MCF 10A (cell line): ENCODE data around the gene MARS1. TPM values are rescaled to one million over a fixed set of nuclear protein-coding genes. Genes with fewer than 3 reads are reported as not detected.

ENCODE experiments used
- BruUV-seq: library from RNA; stranded (reverse); fragments of 400-500 nt; replicated peaks from 2 replicates; lab custom pipeline; 2021; lab: Mats Ljungman, UMichigan
- CTCF ChIA-PET: fragments of 300-600 bp; sonication (Branson Sonifier 250); formaldehyde crosslinking; extraction: SDS; loops from one replicate; lab custom pipeline; 2021; ENCODE audit warnings: antibody characterized with exemption, inconsistent platforms; lab: Yijun Ruan, JAX
- POLR2A ChIA-PET: fragments of 300-600, 350-650 bp; sonication (Branson Sonifier 250); formaldehyde crosslinking; extraction: SDS; loops from one replicate; lab custom pipeline; 2020; ENCODE audit warnings: antibody characterized with exemption, inconsistent platforms; lab: Yijun Ruan, JAX
- DNase-seq: peaks from one replicate; pipeline ENCODE4 v3.0.0-alpha.2; 2018; ENCODE audit not compliant: unreplicated experiment
- H3K27ac Mint-ChIP-seq: one replicate; pipeline ENCODE4 v1.8.0; 2022; ENCODE audit warnings: mild to moderate bottlenecking, low read depth, mixed read lengths; ENCODE audit not compliant: unreplicated experiment
- H3K27me3 Mint-ChIP-seq: one replicate; pipeline ENCODE4 v1.8.0; 2022; ENCODE audit warnings: mixed read lengths; ENCODE audit not compliant: insufficient read depth, unreplicated experiment
- H3K36me3 Mint-ChIP-seq: one replicate; pipeline ENCODE4 v1.8.0; 2022; ENCODE audit warnings: mild to moderate bottlenecking, moderate library complexity, mixed read lengths; ENCODE audit not compliant: insufficient read depth, unreplicated experiment
- H3K4me1 Mint-ChIP-seq: one replicate; pipeline ENCODE4 v1.8.0; 2022; ENCODE audit warnings: mixed read lengths; ENCODE audit not compliant: insufficient read depth, unreplicated experiment
- H3K4me3 Mint-ChIP-seq: one replicate; pipeline ENCODE4 v1.8.0; 2022; ENCODE audit warnings: mild to moderate bottlenecking, moderate library complexity, mixed read lengths; ENCODE audit not compliant: unreplicated experiment
- H3K9me3 Mint-ChIP-seq: one replicate; pipeline ENCODE4 v1.8.0; 2022; ENCODE audit warnings: mixed read lengths; ENCODE audit not compliant: unreplicated experiment
- intact Hi-C: fragments of 100-400 bp; cut with micrococcal nuclease; formaldehyde crosslinking; loops from 2 replicates; pipeline ENCODE4 v1.14.1; 2022
- total RNA-seq: library from RNA; stranded (reverse); gene quantifications from 2 replicates; pipeline ENCODE4 v1.2.3, GENCODE V29; 2022
- TF ChIP-seq, protein P1 (sequence below): fragments of 200-600 bp; IDR thresholded peaks from one replicate; pipeline ENCODE4 v1.8.0; 2022; ENCODE audit warnings: antibody characterized with exemption, mild to moderate bottlenecking; ENCODE audit not compliant: unreplicated experiment

The MARS1 gene
- total RNA-seq, 1 experiment from 2014 or later, result 762 TPM

DNA sequence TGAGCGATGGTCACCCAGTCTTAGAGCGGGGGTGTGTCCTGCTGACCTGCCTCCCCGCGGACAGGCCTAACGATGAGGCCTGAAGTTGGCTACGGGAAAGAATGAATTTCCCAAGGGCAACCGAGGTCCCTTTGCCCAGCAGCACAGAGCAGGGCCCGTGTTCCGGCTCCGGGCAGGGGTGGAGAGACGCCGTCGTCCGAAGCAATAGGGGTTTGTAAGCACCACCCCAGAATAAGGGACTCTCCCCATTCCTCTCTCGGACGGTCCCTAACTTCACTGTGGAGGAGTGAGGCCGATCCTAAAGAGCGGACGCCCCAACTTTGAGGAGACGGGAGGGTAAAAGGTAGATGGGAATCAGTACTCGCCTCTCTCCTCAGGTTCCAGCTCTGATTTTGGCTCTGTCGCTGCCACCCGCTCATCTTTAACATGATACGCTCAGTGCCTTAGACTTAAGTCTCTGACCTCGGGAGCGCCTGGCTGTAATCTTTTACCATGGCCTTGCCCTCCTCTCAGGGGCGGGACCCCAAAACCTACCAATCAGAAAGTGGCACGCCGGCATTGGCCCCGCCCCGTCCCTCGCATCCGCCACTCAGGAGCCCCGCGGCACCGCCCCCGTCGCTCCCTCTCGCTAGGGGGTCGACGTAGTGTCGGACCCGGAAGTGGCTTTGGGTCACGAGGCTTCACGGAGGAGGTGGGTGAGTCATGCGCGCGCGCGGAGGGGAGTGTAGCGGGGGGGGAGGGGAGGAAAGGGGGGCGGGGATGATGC, 32.4 kb downstream of the MARS1 start, which contains the start of gene DDIT3:
DDIT3 (minus strand) TSS at position 462 of the 766 bp plus-strand sequence. CDS start 3,108 bp downstream, outside the sequence.
- TF ChIP-seq, protein P1, sequence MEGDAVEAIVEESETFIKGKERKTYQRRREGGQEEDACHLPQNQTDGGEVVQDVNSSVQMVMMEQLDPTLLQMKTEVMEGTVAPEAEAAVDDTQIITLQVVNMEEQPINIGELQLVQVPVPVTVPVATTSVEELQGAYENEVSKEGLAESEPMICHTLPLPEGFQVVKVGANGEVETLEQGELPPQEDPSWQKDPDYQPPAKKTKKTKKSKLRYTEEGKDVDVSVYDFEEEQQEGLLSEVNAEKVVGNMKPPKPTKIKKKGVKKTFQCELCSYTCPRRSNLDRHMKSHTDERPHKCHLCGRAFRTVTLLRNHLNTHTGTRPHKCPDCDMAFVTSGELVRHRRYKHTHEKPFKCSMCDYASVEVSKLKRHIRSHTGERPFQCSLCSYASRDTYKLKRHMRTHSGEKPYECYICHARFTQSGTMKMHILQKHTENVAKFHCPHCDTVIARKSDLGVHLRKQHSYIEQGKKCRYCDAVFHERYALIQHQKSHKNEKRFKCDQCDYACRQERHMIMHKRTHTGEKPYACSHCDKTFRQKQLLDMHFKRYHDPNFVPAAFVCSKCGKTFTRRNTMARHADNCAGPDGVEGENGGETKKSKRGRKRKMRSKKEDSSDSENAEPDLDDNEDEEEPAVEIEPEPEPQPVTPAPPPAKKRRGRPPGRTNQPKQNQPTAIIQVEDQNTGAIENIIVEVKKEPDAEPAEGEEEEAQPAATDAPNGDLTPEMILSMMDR, result no peak
- intact Hi-C loops, result no loop called here
- DNase-seq, result peak; percentile 99
- peak within 1 kb of the TSS; percentile 90 for H3K4me3 Mint-ChIP-seq
- BruUV-seq, result TSS peak; percentile 65
- no peaks in the 10 kb centered on the region for H3K27me3 Mint-ChIP-seq
- CTCF ChIA-PET, result interaction anchor here (0.8 to 1.8 kb wide), 2 partner anchors 10 to 101 kb away, joined by 4 to 5 read pairs; no protein-coding TSS in a partner anchor
- H3K36me3 Mint-ChIP-seq, result peaks cover 82% of the 10 kb centered on the region
- peak within 1 kb of the TSS; percentile 98 for H3K27ac Mint-ChIP-seq
- H3K9me3 Mint-ChIP-seq, result no peaks in the 10 kb centered on the region
- POLR2A ChIA-PET, result interaction anchor here (0.6 to 3.8 kb wide), 21 partner anchors 10 to 432 kb away, joined by 3 to 43 read pairs (median 4); partner anchors contain the start of genes CDK4, DCTN2, GLI1 and PIP4K2C
- H3K4me1 Mint-ChIP-seq, result peaks cover 50% of the 10 kb centered on the region

DNA sequence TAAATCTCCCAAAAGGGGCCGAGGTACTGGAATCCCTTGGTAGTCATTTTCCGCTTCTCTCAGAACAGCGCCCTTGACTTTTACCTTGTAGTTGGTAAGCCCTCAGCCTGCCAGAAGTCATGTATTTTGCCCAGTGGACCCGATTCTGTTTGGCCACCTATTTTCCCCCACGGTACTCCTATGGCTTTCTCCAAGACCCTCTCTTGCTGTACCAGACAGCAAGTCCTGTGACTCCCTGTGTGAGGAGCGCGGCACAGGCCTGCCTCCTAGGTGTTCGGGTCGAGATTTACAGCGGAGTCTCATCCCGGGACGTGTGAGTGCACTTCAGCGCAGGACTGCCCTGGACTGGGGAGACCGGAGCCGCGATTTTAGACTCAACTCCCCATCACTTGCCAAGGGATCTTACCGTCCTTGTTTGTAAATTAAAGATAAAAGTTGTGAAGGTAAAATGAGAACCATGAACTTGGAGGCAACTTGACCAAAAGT, 33.7 kb downstream of the MARS1 start:
- TF ChIP-seq, protein P1, result no peak
- H3K4me3 Mint-ChIP-seq, result peak overlapping the region; percentile 90
- H3K4me1 Mint-ChIP-seq, result peaks cover 43% of the 10 kb centered on the region
- DNase-seq, result no peak
- intact Hi-C loops, result loop anchor here (1.0 kb wide), 1 partner anchor 26 kb away; the partner anchor contains the start of gene DCTN2
- peak overlapping the region; percentile 98 for H3K27ac Mint-ChIP-seq
- no peaks in the 10 kb centered on the region for H3K9me3 Mint-ChIP-seq
- POLR2A ChIA-PET, result interaction anchor here (0.6 to 3.8 kb wide), 4 partner anchors 11 to 1265 kb away, joined by 3 to 43 read pairs (median 20); partner anchors contain the start of gene DCTN2
- no TSS peak for BruUV-seq
- CTCF ChIA-PET, result no interaction called here
- H3K36me3 Mint-ChIP-seq, result peaks cover 76% of the 10 kb centered on the region
- H3K27me3 Mint-ChIP-seq, result no peaks in the 10 kb centered on the region

DNA sequence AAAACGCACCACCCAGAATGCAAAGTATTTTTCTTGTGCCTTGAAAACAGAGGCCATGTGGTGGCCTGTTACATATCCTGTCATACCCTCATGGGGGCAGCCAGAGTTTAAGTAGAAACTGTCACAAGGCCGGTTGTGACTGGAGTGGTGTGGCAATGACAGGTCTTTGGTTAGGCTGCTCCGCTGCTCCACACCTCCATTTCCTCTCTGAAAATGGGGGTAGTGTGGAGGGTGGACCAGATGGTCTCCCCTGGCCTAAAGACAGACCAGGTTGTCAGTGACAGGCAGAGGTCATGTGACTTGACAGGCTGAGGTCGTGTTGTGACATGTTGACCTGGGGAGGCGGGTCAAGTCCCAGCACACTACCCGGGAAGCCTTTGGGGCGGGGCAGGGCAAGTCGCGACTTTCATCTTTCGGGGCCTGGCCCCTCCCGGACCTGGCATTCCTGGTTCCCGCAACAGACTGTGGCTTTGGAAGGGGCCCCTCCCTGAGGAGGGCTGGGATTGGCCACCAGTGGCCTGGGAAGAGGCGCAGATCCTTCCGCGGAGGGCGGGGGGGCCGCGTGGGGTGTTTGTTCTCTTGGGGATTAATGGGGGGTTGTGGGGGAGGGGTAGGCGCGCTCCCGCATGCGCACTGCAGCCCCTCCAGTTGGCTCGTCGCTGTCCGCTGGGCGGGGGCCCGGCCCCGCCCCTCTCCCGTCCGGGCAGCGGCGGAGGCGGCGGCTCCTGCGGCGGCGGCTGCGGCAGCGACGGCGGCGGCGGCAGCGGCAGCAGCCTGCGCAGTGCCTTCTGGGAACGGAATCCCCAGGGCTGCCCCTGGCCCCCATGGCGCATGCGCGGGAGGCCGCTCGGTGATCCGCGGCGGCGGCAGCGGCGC, 34.4 kb downstream of the MARS1 start, which contains the start of gene MBD6:
MBD6 (plus strand) TSS at position 814 of the 876 bp plus-strand sequence. CDS start 1,480 bp downstream, outside the sequence.
- Mint-ChIP-seq H3K27me3 (no peaks in the 10 kb centered on the region), H3K27ac (peak within 1 kb of the TSS; percentile 98), H3K9me3 (no peaks in the 10 kb centered on the region), H3K36me3 (peaks cover 73% of the 10 kb centered on the region), H3K4me1 (peaks cover 36% of the 10 kb centered on the region), H3K4me3 (peak within 1 kb of the TSS; percentile 90)
- TF ChIP-seq, protein P1, result no peak
- peak; percentile 93 for DNase-seq
- no TSS peak for BruUV-seq
- ChIA-PET CTCF (no interaction called here), POLR2A (interaction anchor here (1.1 to 3.0 kb wide), 7 partner anchors 12 to 245 kb away, joined by 3 to 34 read pairs (median 9); partner anchors contain the start of genes CYP27B1, DCTN2 and PIP4K2C)
- intact Hi-C loops, result loop anchor here (1.0 kb wide), 1 partner anchor 25 kb away; the partner anchor contains the start of gene DCTN2
